Astrocyte (in vitro differentiated cells and primary cell): ENCODE results near the gene ETHE1. TPM values are rescaled to one million over a fixed set of nuclear protein-coding genes. Genes with fewer than 3 reads are reported as not detected.
A peak's percentile ranks its signal among the peaks of the same experiment; 100 is the strongest.
"Not testable (repeated sequence)": the region's sequence is repeated elsewhere in the genome, so short reads cannot be mapped to it uniquely, and the experiment has no call there.

Experiments used
- DNase-seq: peaks from one replicate; pipeline ENCODE4 v3.0.0-alpha.2; 2010; ENCODE audit warnings: low read depth
- FAIRE-seq: peaks from 2 replicates; lab custom pipeline; 2011; peaks lifted over from hg19 to GRCh38; lab: Jason Lieb, UNC
- H2AFZ ChIP-seq: 2 replicates; pipeline ENCODE4 v1.6.0; 2012; ENCODE audit warnings: low read depth, low read length, inconsistent platforms
- H3K27ac ChIP-seq: 2 replicates; pipeline ENCODE4 v1.5.1; 2011; ENCODE audit warnings: low read depth, low read length, inconsistent platforms
- H3K27me3 ChIP-seq: 2 replicates; pipeline ENCODE4 v1.6.0; 2011; ENCODE audit warnings: low read length, inconsistent platforms; ENCODE audit not compliant: insufficient read depth
- H3K36me3 ChIP-seq: 2 replicates; pipeline ENCODE4 v1.5.1; 2011; ENCODE audit warnings: low read length, inconsistent platforms; ENCODE audit not compliant: insufficient read depth
- H3K4me1 ChIP-seq: 2 replicates; pipeline ENCODE4 v1.5.1; 2011; ENCODE audit warnings: low read length, inconsistent platforms; ENCODE audit not compliant: insufficient read depth
- H3K4me2 ChIP-seq: 2 replicates; pipeline ENCODE4 v1.6.0; 2012; ENCODE audit warnings: low read length, inconsistent platforms
- H3K4me3 ChIP-seq: 2 replicates; pipeline ENCODE4 v1.5.1; 2011; ENCODE audit warnings: low read depth, mild to moderate bottlenecking, low read length, inconsistent platforms; ENCODE audit not compliant: insufficient read depth
- H3K79me2 ChIP-seq: 2 replicates; pipeline ENCODE4 v1.6.0; 2012; ENCODE audit warnings: mild to moderate bottlenecking, low read length, inconsistent platforms; ENCODE audit not compliant: insufficient read depth
- H3K9ac ChIP-seq: 2 replicates; pipeline ENCODE4 v1.6.0; 2012; ENCODE audit warnings: mild to moderate bottlenecking, low read length, inconsistent platforms
- H3K9me3 ChIP-seq: 2 replicates; pipeline ENCODE4 v1.5.1; 2012; ENCODE audit warnings: low read depth, mild to moderate bottlenecking, low read length, inconsistent platforms; ENCODE audit not compliant: insufficient read depth
- H4K20me1 ChIP-seq: 2 replicates; pipeline ENCODE4 v1.6.0; 2012; ENCODE audit warnings: low read length, inconsistent platforms; ENCODE audit not compliant: insufficient read depth
- H3K27ac Mint-ChIP-seq: one replicate; pipeline ENCODE4 v1.8.0; 2021; ENCODE audit warnings: mild to moderate bottlenecking, mixed read lengths; ENCODE audit not compliant: unreplicated experiment
- H3K27me3 Mint-ChIP-seq: one replicate; pipeline ENCODE4 v1.8.0; 2021; ENCODE audit warnings: low read depth, mixed read lengths; ENCODE audit not compliant: unreplicated experiment
- H3K36me3 Mint-ChIP-seq: one replicate; pipeline ENCODE4 v1.8.0; 2021; ENCODE audit warnings: low read depth, mixed read lengths; ENCODE audit not compliant: unreplicated experiment
- H3K4me1 Mint-ChIP-seq: one replicate; pipeline ENCODE4 v1.8.0; 2021; ENCODE audit warnings: low read depth, mixed read lengths; ENCODE audit not compliant: unreplicated experiment
- H3K4me3 Mint-ChIP-seq: one replicate; pipeline ENCODE4 v1.8.0; 2021; ENCODE audit warnings: mild to moderate bottlenecking, moderate library complexity, mixed read lengths; ENCODE audit not compliant: unreplicated experiment
- H3K9me3 Mint-ChIP-seq: one replicate; pipeline ENCODE4 v1.8.0; 2021; ENCODE audit warnings: mild to moderate bottlenecking, mixed read lengths; ENCODE audit not compliant: unreplicated experiment
- EZH2 ChIP-seq: IDR thresholded peaks from 2 replicates; pipeline ENCODE4 v1.6.1; 2012; ENCODE audit warnings: mild to moderate bottlenecking, low read length, inconsistent platforms; ENCODE audit not compliant: insufficient read depth
- total RNA-seq: library from RNA; stranded (reverse); gene quantifications from 2 replicates; pipeline ENCODE4 v1.2.1, GENCODE V29; 2021
- TF ChIP-seq, protein P1 (sequence below): IDR thresholded peaks from 2 replicates; pipeline ENCODE4 v1.5.1; 2011; ENCODE audit warnings: low read depth, mild to moderate bottlenecking, inconsistent platforms, low read length, moderate library complexity; ENCODE audit not compliant: insufficient read depth

ETHE1 gene
- total RNA-seq, 1 donor from 2014 or later, result 50.7 TPM

DNA sequence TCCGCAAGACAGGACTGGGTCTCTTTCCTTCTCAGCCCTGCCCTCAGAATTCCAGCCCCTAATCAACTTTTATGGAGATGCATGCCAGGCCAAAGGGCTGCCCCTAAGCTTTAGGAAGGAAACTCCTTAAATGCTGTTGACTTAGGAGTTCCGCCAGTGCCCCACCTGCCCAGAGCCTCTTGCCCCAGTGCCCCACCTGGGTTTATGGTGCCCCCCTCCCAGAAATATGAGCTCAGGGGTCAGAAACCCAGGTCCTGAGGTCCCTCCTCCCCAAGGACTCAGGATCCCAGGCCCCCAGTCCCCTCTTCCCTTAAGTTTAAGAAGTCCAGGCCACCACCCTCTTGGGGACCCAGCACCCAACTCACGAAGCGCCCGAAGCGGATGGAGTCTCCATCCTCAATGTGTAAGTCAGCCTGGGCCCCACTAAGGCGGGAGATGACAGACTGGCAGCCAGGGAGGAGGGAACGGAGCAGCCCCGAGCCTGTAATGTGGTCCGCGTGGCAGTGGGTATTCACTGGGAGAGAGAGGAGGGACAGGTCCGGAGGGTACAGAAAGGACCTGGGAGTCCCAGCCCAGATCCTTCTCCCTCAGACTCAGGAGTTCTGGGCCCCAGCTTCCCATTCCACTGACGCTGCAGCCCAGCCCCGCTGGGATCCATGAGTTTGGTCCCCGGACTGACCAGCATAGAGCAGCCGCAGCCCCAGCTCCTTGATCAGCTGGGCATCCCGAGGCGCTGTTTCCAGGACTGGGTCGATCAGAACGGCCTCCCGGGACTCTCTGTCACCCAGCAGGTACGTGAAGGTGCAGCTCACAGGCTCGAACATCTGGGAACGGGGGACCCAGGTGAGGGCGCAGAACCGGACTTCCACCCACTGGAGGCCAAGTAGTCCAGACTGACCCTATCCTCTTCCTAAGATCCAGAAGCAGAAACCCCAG lies 897 bp downstream of the ETHE1 start:
- peak overlapping the region; percentile 83 for H3K4me3 ChIP-seq
- peak overlapping the region; percentile 60 for H3K27ac ChIP-seq
- H4K20me1 ChIP-seq, result peaks cover 17% of the 10 kb centered on the region
- Mint-ChIP-seq H3K4me1 (peaks cover 20% of the 10 kb centered on the region), H3K27me3 (no peaks in the 10 kb centered on the region), H3K9me3 (no peaks in the 10 kb centered on the region), H3K36me3 (no peaks in the 10 kb centered on the region), H3K4me3 (peak overlapping the region; percentile 94), H3K27ac (peak overlapping the region; percentile 26)
- no peaks in the 10 kb centered on the region for H3K36me3 ChIP-seq
- H2AFZ ChIP-seq, result peak overlapping the region; percentile 79
- H3K9me3 ChIP-seq, result no peaks in the 10 kb centered on the region
- TF ChIP-seq, protein P1, sequence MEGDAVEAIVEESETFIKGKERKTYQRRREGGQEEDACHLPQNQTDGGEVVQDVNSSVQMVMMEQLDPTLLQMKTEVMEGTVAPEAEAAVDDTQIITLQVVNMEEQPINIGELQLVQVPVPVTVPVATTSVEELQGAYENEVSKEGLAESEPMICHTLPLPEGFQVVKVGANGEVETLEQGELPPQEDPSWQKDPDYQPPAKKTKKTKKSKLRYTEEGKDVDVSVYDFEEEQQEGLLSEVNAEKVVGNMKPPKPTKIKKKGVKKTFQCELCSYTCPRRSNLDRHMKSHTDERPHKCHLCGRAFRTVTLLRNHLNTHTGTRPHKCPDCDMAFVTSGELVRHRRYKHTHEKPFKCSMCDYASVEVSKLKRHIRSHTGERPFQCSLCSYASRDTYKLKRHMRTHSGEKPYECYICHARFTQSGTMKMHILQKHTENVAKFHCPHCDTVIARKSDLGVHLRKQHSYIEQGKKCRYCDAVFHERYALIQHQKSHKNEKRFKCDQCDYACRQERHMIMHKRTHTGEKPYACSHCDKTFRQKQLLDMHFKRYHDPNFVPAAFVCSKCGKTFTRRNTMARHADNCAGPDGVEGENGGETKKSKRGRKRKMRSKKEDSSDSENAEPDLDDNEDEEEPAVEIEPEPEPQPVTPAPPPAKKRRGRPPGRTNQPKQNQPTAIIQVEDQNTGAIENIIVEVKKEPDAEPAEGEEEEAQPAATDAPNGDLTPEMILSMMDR, result no peak
- TF ChIP-seq EZH2, result no peak
- H3K4me2 ChIP-seq, result peak overlapping the region; percentile 99
- peaks cover 35% of the 10 kb centered on the region for H3K79me2 ChIP-seq
- peaks cover 16% of the 10 kb centered on the region for H3K4me1 ChIP-seq
- peak overlapping the region; percentile 89 for H3K9ac ChIP-seq
- no peaks in the 10 kb centered on the region for H3K27me3 ChIP-seq
- no peak for FAIRE-seq
- no peak for DNase-seq

DNA sequence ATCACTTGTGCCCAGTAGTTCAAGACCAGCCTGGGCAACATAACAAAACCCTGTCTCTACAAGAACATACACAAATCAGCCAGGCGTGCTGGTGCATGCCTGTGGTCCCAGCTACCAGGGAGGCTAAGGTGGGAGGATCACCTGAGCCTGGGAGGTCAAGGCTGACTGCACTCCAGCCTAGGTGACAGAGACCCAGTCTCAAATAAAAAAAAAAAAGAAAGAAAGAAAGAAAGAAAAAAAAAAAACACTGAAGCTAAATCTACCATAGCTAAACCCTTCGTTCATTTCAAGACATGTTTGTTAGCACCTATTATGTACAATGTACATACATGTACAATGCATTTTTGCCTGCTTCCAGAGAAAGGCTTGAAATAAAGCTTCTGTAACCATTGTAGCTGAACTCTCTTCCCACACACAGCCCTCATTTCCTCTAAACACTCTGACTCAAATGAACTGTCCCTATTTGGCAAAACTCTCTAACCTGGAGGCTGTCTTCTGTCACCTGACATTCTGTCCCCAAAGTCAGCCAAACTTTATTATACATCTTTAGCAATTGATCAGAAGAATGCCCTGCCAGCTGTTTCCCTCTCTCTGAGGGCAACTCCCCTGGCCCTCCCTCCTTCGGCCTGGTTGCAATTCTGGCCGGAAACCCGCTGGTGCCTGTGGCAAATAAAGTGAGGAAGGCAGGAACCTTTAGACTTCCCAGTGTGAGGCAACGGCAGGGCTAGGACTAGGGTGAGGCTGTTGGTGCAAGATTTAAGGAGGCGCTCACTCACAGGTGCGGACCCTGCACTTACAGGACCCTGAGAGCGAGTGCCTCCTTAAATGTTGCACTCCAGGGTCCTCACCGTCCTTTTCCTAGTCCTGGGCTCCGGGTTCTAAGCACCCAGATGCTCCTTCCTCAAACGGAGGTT lies 1.8 kb downstream of the ETHE1 start:
- Histone ChIP-seq H3K4me1 (peaks cover 16% of the 10 kb centered on the region), H3K27ac (no peak overlapping the region), H3K27me3 (no peaks in the 10 kb centered on the region), H3K9me3 (no peaks in the 10 kb centered on the region), H2AFZ (peak overlapping the region; percentile 23), H3K4me3 (peak overlapping the region; percentile 83), H3K79me2 (peaks cover 35% of the 10 kb centered on the region), H4K20me1 (peaks cover 17% of the 10 kb centered on the region), H3K4me2 (peak overlapping the region; percentile 99), H3K36me3 (no peaks in the 10 kb centered on the region), H3K9ac (peak overlapping the region; percentile 89)
- no peaks in the 10 kb centered on the region for H3K36me3 Mint-ChIP-seq
- no peak overlapping the region for H3K27ac Mint-ChIP-seq
- peak overlapping the region; percentile 94 for H3K4me3 Mint-ChIP-seq
- FAIRE-seq (no peak), DNase-seq (peak; percentile 27)
- H3K9me3 Mint-ChIP-seq, result no peaks in the 10 kb centered on the region
- H3K4me1 Mint-ChIP-seq, result peaks cover 20% of the 10 kb centered on the region
- TF ChIP-seq, protein P1, result no peak
- TF ChIP-seq EZH2, result no peak
- no peaks in the 10 kb centered on the region for H3K27me3 Mint-ChIP-seq

DNA sequence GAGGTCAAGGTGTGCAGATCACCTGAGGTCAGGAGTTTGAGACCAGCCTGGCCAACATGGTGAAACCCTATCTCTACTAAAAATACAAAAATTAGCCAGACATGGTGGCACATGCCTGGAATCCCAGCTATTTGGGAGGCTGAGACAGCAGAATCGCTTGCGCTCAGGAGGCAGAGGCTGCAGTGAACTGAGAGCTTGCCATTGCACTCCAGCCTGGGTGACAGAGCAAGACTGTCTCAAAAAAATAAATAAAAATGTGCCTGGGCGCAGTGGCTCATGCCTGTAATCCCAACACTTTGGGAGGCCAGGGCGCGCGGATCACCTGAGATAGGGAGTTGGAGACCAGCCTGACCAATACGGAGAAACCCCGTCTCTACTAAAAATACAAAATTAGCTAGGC lies 3.3 kb downstream of the ETHE1 start:
- Histone ChIP-seq H3K4me2 (peak overlapping the region; percentile 33), H4K20me1 (peaks cover 17% of the 10 kb centered on the region), H3K4me1 (peaks cover 19% of the 10 kb centered on the region), H3K79me2 (peaks cover 35% of the 10 kb centered on the region)
- not testable (repeated sequence) for H3K36me3 Mint-ChIP-seq, H2AFZ ChIP-seq, H3K9me3 ChIP-seq, H3K4me3 Mint-ChIP-seq, FAIRE-seq, H3K27me3 ChIP-seq, H3K27ac ChIP-seq, H3K4me3 ChIP-seq, H3K9me3 Mint-ChIP-seq, DNase-seq, H3K27ac Mint-ChIP-seq, H3K36me3 ChIP-seq, H3K27me3 Mint-ChIP-seq, H3K9ac ChIP-seq
- peaks cover 18% of the 10 kb centered on the region for H3K4me1 Mint-ChIP-seq
